GM19099 (cell line): Measurements from ENCODE around the gene NLGN3.

Experiments used
- POLR2A ChIP-seq: IDR thresholded peaks from 3 replicates; pipeline ENCODE4 v1.6.1; 2011; ENCODE audit warnings: low read depth; ENCODE audit not compliant: insufficient read length; ENCODE audit errors: extremely low read depth

Gene NLGN3

DNA sequence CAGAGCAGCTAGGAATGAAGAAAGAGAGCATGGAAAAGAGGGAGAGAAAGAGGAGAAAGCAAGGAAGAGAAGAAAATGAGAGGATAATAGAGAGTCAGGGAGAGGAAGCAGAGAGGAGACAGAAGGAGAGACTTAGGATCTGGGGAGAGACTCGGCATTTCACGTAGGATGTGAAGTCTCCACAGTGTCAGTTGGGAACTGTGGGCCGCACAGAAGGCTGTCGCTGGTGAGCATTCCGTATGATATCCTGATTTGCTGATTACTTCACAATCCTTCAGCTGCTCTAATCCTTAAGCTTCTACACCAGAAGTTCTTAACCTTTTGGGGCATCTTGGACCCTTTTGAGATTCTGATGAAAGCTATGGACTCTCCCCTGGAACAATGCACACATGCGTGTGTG, 14.0 kb downstream of the NLGN3 start:
- TF ChIP-seq POLR2A, result no peak

- TF ChIP-seq POLR2A, result no peak
These were observed 14.7 kb downstream of the NLGN3 start for GRCh38 chrX:71159335-71159734.

- TF ChIP-seq POLR2A, result no peak
These were observed 15.8 kb downstream of the NLGN3 start for GRCh38 chrX:71160475-71160874.

GRCh38 chrX:71162981-71163380, 18.3 kb downstream of the NLGN3 start:
- no peak for TF ChIP-seq POLR2A

GRCh38 chrX:71164071-71164470, 19.4 kb downstream of the NLGN3 start:
- no peak for TF ChIP-seq POLR2A

DNA sequence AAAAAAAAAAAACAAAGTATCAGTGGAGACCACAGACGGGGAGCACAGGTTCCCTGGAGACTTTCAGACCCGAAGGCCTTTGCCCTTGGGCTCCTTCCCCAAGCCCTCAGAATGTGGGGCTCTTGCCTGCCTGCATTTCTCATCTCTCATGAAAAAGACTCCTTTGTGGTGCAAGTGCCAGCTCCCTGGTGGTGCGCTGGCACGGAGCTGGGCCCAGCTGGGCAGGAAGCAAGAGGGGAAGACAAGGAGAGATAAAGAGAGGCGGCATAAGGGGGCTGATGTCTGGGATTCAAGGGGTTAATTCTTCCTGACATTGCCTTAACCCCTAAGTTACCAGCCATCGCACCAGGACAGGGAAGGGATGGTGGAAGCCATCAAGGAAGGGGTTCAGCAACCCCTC, 21.8 kb downstream of the NLGN3 start:
- no peak for TF ChIP-seq POLR2A

DNA sequence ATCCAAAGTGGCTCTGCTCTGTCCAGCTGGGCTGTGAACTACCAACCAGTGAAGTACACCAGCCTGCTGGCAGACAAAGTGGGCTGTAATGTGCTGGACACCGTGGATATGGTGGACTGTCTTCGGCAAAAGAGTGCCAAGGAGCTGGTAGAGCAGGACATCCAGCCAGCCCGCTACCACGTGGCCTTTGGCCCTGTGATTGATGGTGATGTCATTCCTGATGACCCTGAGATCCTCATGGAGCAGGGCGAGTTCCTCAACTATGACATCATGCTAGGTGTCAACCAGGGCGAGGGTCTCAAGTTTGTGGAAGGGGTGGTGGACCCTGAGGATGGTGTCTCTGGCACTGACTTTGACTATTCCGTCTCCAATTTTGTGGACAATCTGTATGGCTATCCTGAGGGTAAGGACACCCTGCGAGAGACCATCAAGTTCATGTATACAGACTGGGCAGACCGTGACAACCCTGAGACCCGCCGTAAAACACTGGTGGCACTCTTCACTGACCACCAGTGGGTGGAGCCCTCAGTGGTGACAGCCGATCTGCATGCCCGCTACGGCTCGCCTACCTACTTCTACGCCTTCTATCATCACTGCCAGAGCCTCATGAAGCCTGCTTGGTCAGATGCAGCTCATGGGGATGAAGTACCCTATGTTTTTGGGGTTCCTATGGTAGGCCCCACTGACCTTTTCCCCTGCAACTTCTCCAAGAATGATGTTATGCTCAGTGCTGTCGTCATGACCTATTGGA, 22.6 kb downstream of the NLGN3 start:
- TF ChIP-seq POLR2A, result no peak

GRCh38 chrX:71168134-71168533, 23.5 kb downstream of the NLGN3 start:
- no peak for TF ChIP-seq POLR2A

GRCh38 chrX:71169586-71169985, 24.9 kb downstream of the NLGN3 start:
- no peak for TF ChIP-seq POLR2A

GRCh38 chrX:71170660-71171059, 26.0 kb downstream of the NLGN3 start:
- no peak for TF ChIP-seq POLR2A

- TF ChIP-seq POLR2A, result no peak
These were observed 26.6 kb downstream of the NLGN3 start for GRCh38 chrX:71171110-71171801.

DNA sequence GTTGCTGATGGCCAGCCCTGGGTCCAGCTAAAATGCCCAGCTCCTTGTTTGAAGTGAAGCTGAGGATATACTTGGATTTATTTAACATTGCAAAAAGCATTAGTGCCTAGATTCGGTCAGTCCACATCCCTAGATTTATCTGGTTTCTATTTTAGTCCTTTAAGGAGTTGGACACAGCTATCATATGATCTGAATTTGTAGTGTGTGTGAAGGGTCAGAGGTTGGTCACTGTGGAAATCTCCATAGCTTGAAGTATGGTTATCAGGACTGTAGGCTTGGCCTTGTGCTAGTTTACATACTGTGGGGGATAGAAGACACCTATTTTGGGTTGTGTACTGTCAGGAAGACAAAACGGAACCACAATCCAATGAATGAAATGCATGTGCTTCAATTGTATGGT, 28.8 kb downstream of the NLGN3 start:
- no peak for TF ChIP-seq POLR2A

- TF ChIP-seq POLR2A, result no peak
These were observed 30.2 kb downstream of the NLGN3 start for GRCh38 chrX:71174795-71175194.

- TF ChIP-seq POLR2A, result no peak
These were observed 30.9 kb downstream of the NLGN3 start for GRCh38 chrX:71175531-71175930.

- no peak for TF ChIP-seq POLR2A
These were observed 32.7 kb downstream of the NLGN3 start for GRCh38 chrX:71177327-71177726.

GRCh38 chrX:71178908-71179307, 34.3 kb downstream of the NLGN3 start:
- TF ChIP-seq POLR2A, result no peak
